ENCODE measurements around the gene PPP1CB. TPM values are rescaled to one million over a fixed set of nuclear protein-coding genes. Genes with fewer than 3 reads are reported as not detected.

The PPP1CB gene
- total RNA-seq, 1 experiment from 2014 or later: 190 TPM

DNA sequence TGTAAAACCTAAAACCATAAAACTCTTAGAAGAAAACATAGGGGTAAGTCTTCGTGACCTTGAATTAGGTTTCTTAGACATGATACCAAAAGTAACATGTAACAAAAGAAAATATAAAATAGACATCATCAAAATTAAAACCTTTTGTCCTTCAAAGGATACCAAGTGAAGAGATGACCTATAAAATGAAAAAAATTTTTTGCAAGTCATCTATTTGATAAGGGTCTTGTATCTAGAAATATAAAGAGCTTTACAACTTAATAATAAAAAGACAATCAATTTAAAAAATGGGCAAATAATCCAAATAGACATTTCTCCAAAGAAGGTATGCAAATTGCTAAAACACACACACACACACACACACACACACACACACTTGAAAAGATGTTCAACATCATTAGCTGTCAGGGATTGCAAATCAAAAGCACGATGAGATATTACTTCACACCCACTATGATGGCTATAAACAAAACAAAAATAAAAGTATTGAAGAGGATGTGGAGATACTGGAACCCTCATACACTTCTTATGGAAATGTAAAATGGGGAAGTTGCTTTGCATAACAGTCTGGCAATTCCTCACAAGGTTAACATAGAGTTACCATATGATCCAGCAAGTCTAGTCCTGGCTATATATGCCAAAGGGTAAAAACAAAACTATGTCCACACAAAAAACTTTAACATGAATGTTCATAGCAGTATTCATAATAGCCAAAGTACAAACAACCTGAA, 82.3 kb downstream of the PPP1CB start:
- intact Hi-C loops (cut with micrococcal nuclease; ENCODE audit: unreplicated experiment): no loop called here
- H3K27ac Mint-ChIP-seq (ENCODE audit: unreplicated experiment): no peak overlapping the region
- Histone ChIP-seq H3K9me3 (no peaks in the 10 kb centered on the region), H3K36me3 (ENCODE audit: control insufficient read depth, insufficient read depth, low read length) (no peaks in the 10 kb centered on the region), H3K4me3 (ENCODE audit: low read depth, low read length) (no peak overlapping the region), H3K27me3 (replicated peaks; ENCODE audit: control insufficient read depth, insufficient read depth, low read length) (no peaks in the 10 kb centered on the region), H3K4me1 (no peaks in the 10 kb centered on the region)
- BruUV-seq (replicated peaks): no TSS peak
- H3K4me3 Mint-ChIP-seq (ENCODE audit: unreplicated experiment): no peak overlapping the region
- ChIA-PET POLR2A (no interaction called here), CTCF (interaction anchor here (0.6 kb wide), 1 partner anchor 10 kb away, joined by 3 read pairs; no protein-coding TSS in a partner anchor)
- no peaks in the 10 kb centered on the region for H3K4me1 Mint-ChIP-seq (ENCODE audit: low read depth, unreplicated experiment)
- no peak for DNase-seq
- no peaks in the 10 kb centered on the region for H3K9me3 Mint-ChIP-seq (ENCODE audit: unreplicated experiment)
- TF ChIP-seq, protein P1, sequence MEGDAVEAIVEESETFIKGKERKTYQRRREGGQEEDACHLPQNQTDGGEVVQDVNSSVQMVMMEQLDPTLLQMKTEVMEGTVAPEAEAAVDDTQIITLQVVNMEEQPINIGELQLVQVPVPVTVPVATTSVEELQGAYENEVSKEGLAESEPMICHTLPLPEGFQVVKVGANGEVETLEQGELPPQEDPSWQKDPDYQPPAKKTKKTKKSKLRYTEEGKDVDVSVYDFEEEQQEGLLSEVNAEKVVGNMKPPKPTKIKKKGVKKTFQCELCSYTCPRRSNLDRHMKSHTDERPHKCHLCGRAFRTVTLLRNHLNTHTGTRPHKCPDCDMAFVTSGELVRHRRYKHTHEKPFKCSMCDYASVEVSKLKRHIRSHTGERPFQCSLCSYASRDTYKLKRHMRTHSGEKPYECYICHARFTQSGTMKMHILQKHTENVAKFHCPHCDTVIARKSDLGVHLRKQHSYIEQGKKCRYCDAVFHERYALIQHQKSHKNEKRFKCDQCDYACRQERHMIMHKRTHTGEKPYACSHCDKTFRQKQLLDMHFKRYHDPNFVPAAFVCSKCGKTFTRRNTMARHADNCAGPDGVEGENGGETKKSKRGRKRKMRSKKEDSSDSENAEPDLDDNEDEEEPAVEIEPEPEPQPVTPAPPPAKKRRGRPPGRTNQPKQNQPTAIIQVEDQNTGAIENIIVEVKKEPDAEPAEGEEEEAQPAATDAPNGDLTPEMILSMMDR (IDR thresholded peaks at IDR 0.05; ENCODE audit: insufficient read depth in 1 of 2, low read depth in 1 of 2, low read length in 1 of 2, severe bottlenecking in 1 of 2, unreplicated experiment in 1 of 2): no peak
- H3K36me3 Mint-ChIP-seq (ENCODE audit: insufficient read depth, unreplicated experiment): no peaks in the 10 kb centered on the region
- H3K27me3 Mint-ChIP-seq (ENCODE audit: insufficient read depth, unreplicated experiment): no peaks in the 10 kb centered on the region

DNA sequence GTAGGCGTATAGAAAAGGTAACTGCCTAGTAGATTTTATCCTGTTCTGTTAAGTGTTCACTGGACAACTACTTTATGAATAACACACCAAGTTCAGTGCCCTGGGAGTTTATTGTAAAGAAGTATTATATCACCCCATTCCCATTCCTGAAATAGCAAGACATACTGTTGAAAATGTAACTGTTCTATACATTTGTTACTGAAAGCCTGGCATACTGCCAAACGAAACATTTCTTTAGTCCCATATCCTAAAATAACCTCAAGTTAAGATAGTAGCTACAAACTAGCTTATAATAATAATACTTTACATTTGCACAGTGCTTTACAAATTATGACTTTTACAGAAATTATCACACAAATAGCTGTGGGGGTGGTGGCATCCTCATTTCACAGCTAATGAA, 84.2 kb downstream of the PPP1CB start:
- H3K27me3 Mint-ChIP-seq (ENCODE audit: insufficient read depth, unreplicated experiment): no peaks in the 10 kb centered on the region
- H3K27me3 ChIP-seq (replicated peaks; ENCODE audit: control insufficient read depth, insufficient read depth, low read length): no peaks in the 10 kb centered on the region
- BruUV-seq (replicated peaks): no TSS peak

DNA sequence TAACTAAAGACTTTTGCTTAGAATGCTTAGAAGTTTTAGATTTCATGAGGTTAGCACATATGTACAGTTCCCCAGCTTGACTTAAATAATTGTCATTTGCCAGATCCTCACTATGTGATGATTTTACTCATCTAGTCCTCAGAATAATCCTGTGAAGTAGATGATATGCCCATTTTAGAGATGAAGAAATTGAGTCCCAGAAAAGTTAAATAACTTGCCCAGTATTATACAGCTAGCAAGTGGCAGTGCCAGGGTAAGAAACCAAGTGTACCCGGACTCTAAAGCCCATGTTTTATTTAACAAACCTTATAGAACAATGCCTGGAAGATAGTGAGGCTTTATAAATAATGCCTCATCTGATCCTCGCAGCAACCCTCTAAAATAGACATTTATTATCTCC, 87.3 kb downstream of the PPP1CB start:
- ChIA-PET POLR2A (no interaction called here), CTCF (no interaction called here)
- no peaks in the 10 kb centered on the region for H3K27me3 Mint-ChIP-seq (ENCODE audit: insufficient read depth, unreplicated experiment)
- H3K9me3 Mint-ChIP-seq (ENCODE audit: unreplicated experiment): no peaks in the 10 kb centered on the region
- Histone ChIP-seq H3K27me3 (replicated peaks; ENCODE audit: control insufficient read depth, insufficient read depth, low read length) (no peaks in the 10 kb centered on the region), H3K4me1 (no peaks in the 10 kb centered on the region), H3K4me3 (ENCODE audit: low read depth, low read length) (no peak overlapping the region), H3K9me3 (no peaks in the 10 kb centered on the region), H3K36me3 (ENCODE audit: control insufficient read depth, insufficient read depth, low read length) (no peaks in the 10 kb centered on the region)
- H3K4me3 Mint-ChIP-seq (ENCODE audit: unreplicated experiment): no peak overlapping the region
- TF ChIP-seq, protein P1 (IDR thresholded peaks at IDR 0.05; ENCODE audit: insufficient read depth in 1 of 2, low read depth in 1 of 2, low read length in 1 of 2, severe bottlenecking in 1 of 2, unreplicated experiment in 1 of 2): no peak
- no peak for DNase-seq
- H3K4me1 Mint-ChIP-seq (ENCODE audit: low read depth, unreplicated experiment): peaks cover 6% of the 10 kb centered on the region
- intact Hi-C loops (cut with micrococcal nuclease; ENCODE audit: unreplicated experiment): no loop called here
- BruUV-seq (replicated peaks): no TSS peak
- H3K27ac Mint-ChIP-seq (ENCODE audit: unreplicated experiment): no peak overlapping the region
- no peaks in the 10 kb centered on the region for H3K36me3 Mint-ChIP-seq (ENCODE audit: insufficient read depth, unreplicated experiment)

More for the DNA sequence above, 84.2 kb downstream of the PPP1CB start:
- H3K4me1 ChIP-seq: no peaks in the 10 kb centered on the region
- no peaks in the 10 kb centered on the region for H3K9me3 ChIP-seq
- TF ChIP-seq, protein P1 (IDR thresholded peaks at IDR 0.05; ENCODE audit: insufficient read depth in 1 of 2, low read depth in 1 of 2, low read length in 1 of 2, severe bottlenecking in 1 of 2, unreplicated experiment in 1 of 2): no peak
- H3K36me3 Mint-ChIP-seq (ENCODE audit: insufficient read depth, unreplicated experiment): no peaks in the 10 kb centered on the region
- no peak overlapping the region for H3K4me3 Mint-ChIP-seq (ENCODE audit: unreplicated experiment)
- no peak overlapping the region for H3K27ac Mint-ChIP-seq (ENCODE audit: unreplicated experiment)
- no peaks in the 10 kb centered on the region for H3K4me1 Mint-ChIP-seq (ENCODE audit: low read depth, unreplicated experiment)
- H3K4me3 ChIP-seq (ENCODE audit: low read depth, low read length): no peak overlapping the region
- H3K9me3 Mint-ChIP-seq (ENCODE audit: unreplicated experiment): no peaks in the 10 kb centered on the region
- no peaks in the 10 kb centered on the region for H3K36me3 ChIP-seq (ENCODE audit: control insufficient read depth, insufficient read depth, low read length)
- ChIA-PET POLR2A (no interaction called here), CTCF (interaction anchor here (0.6 kb wide), 1 partner anchor 516 kb away, joined by 3 read pairs; no protein-coding TSS in a partner anchor)
- DNase-seq: no peak
- intact Hi-C loops (cut with micrococcal nuclease; ENCODE audit: unreplicated experiment): no loop called here

Data from Caco-2 (cell line).